GM12878 (cell line): ENCODE results near the gene SQSTM1. TPM values are rescaled to one million over a fixed set of nuclear protein-coding genes. Genes with fewer than 3 reads are reported as not detected.

Source experiments
- CHD1 ChIP-seq: IDR thresholded peaks from 2 replicates; pipeline ENCODE4 v1.6.1; 2012; ENCODE audit warnings: low read depth, low read length, improper control_type of control experiment
- CREB1 ChIP-seq: IDR thresholded peaks from 2 replicates; pipeline ENCODE4 v1.6.1; 2012; ENCODE audit warnings: low read depth, mild to moderate bottlenecking, inconsistent platforms
- CUX1 ChIP-seq: IDR thresholded peaks from 2 replicates; pipeline ENCODE4 v1.6.1; 2012; ENCODE audit warnings: improper control_type of control experiment, low read depth, low read length; ENCODE audit not compliant: insufficient replicate concordance
- E2F4 ChIP-seq: IDR thresholded peaks from 2 replicates; pipeline ENCODE4 v1.6.1; 2012; ENCODE audit warnings: low read depth, low read length, improper control_type of control experiment
- HDAC2 ChIP-seq: fragments of 200-600 bp; sonication (generic); IDR thresholded peaks from 2 replicates; pipeline ENCODE4 v1.6.1; 2017
- HDGF ChIP-seq: fragments of 450-650 bp; IDR thresholded peaks from 2 replicates; pipeline ENCODE4 v1.6.1; 2016; ENCODE audit warnings: antibody characterized with exemption
- MEF2B ChIP-seq: fragments of 450-650 bp; IDR thresholded peaks from 2 replicates; pipeline ENCODE4 v1.6.1; 2018; ENCODE audit warnings: mild to moderate bottlenecking, moderate library complexity; ENCODE audit not compliant: partially characterized antibody, poor library complexity, severe bottlenecking
- NR2C2 ChIP-seq: IDR thresholded peaks from 2 replicates; pipeline ENCODE4 v1.6.1; 2011; ENCODE audit warnings: borderline replicate concordance, low read depth; ENCODE audit not compliant: control insufficient read depth, insufficient read length
- RBBP5 ChIP-seq: fragments of 200-600 bp; sonication (generic); conservative IDR thresholded peaks from 2 replicates; pipeline ENCODE4 v1.6.1; 2016
- RELA ChIP-seq: fragments of 450-650 bp; IDR thresholded peaks from 2 replicates; pipeline ENCODE4 v1.8.0; 2014; ENCODE audit warnings: borderline replicate concordance; ENCODE audit not compliant: partially characterized antibody
- SMAD1 ChIP-seq: fragments of 450-650 bp; IDR thresholded peaks from 2 replicates; pipeline ENCODE4 v1.6.1; 2018; ENCODE audit warnings: mild to moderate bottlenecking, low read depth; ENCODE audit not compliant: partially characterized antibody
- STAT1 ChIP-seq: fragments of 450-650 bp; conservative IDR thresholded peaks from 2 replicates; pipeline ENCODE4 v1.6.1; 2014; ENCODE audit warnings: antibody characterized with exemption, mild to moderate bottlenecking
- TCF7 ChIP-seq: IDR thresholded peaks from 2 replicates; pipeline ENCODE4 v1.6.1; 2014; ENCODE audit warnings: antibody characterized with exemption, borderline replicate concordance
- ZBTB40 ChIP-seq: fragments of 450-650 bp; IDR thresholded peaks from 2 replicates; pipeline ENCODE4 v1.6.1; 2016; ENCODE audit warnings: mild to moderate bottlenecking, moderate library complexity, borderline replicate concordance
- ZNF207 ChIP-seq: fragments of 450-650 bp; IDR thresholded peaks from 2 replicates; pipeline ENCODE4 v1.6.1; 2014; ENCODE audit warnings: antibody characterized with exemption, mild to moderate bottlenecking, borderline replicate concordance
- ZNF622 ChIP-seq: fragments of 450-650 bp; IDR thresholded peaks from 2 replicates; pipeline ENCODE4 v1.6.1; 2017; ENCODE audit warnings: mild to moderate bottlenecking, inconsistent platforms
- ZSCAN29 ChIP-seq: fragments of 450-650 bp; IDR thresholded peaks from 2 replicates; pipeline ENCODE4 v1.6.1; 2017; ENCODE audit warnings: mild to moderate bottlenecking, moderate library complexity
- polyA plus RNA-seq, 11 experiments: library from polyadenylated mRNA; depleted of rRNA in 4 of 11; unstranded in 6 of 11; stranded (reverse) in 5 of 11; fragments of >200 nt; fragmentation: Nextera tagmentation in 4 of 11; fragmentation: Illumina TruSeq in 1 of 11; extraction: Ambion mirVana in 4 of 11; extraction: Trizol in 1 of 11; gene quantifications; 1 replicate in 1 of 11; 2 replicates in 10 of 11; pipeline versions ENCODE4 v1.2.1 to v1.2.3, GENCODE V29; 2011 to 2016; ENCODE audit warnings: inconsistent platforms in 2 of 11, missing spikeins in 2 of 11, low read depth in 1 of 11
- total RNA-seq, 4 experiments: library from RNA; depleted of rRNA in 3 of 4; stranded (reverse); fragments of >200 nt in 3 of 4; fragmentation: Illumina TruSeq in 1 of 4; extraction: Trizol in 1 of 4; gene quantifications; 2 replicates each; pipeline versions ENCODE4 v1.2.1 to v1.2.3, GENCODE V29; 2013 to 2021

Gene SQSTM1
- total and polyA plus RNA-seq, 10 of the 15 experiments (the other 5 are each of a cell fraction or from before 2014, with no cell fraction given) = 6.3 to 138 (median 62.1) TPM

GRCh38 chr5:179820483-179821297 lies at the start of gene SQSTM1 (continued):
- TF ChIP-seq STAT1 (no peak), TCF7 (no peak), ZNF622 (no peak), E2F4 (no peak; the same call in 1 of the 2 replicates), CREB1 (peak; percentile 70), HDGF (peak; percentile 55; the same call in 1 of the 2 replicates), ZNF207 (0 out of 2 replicates have a peak, but pooled peaks have one; percentile 58), HDAC2 (no peak), NR2C2 (no peak), CHD1 (no peak), RELA (peak; percentile 67), RBBP5 (no peak), CUX1 (no peak), ZSCAN29 (no peak), MEF2B (peak; percentile 49), SMAD1 (no peak), ZBTB40 (no peak)
